Activated naive CD4-positive, alpha-beta T cell treated with anti-CD3 and anti-CD28 coated beads, Interleukin-2, amount 50 U/mL, for 72 hours (primary cell): ENCODE results near the gene WDR89. TPM values are rescaled to one million over a fixed set of nuclear protein-coding genes. Genes with fewer than 3 reads are reported as not detected.

Source experiments
- ATAC-seq, 2 donors: fragments of 150-1000 bp; cut with Tn5 transposase; 2 replicates each; pipeline ENCODE4 v1.10.0; 2021; ENCODE audit warnings: mild to moderate bottlenecking in 2 of 2, moderate library complexity in 2 of 2
- DNase-seq, 2 donors: peaks; one replicate each; pipeline ENCODE4 v3.0.0; 2021 to 2022; ENCODE audit warnings: low spot score in 2 of 2
- H3K27ac Mint-ChIP-seq, 2 donors: one replicate each; pipeline ENCODE4 v1.8.0; 2022; ENCODE audit warnings: mild to moderate bottlenecking in 2 of 2, mixed read lengths in 2 of 2
- H3K36me3 Mint-ChIP-seq, 2 donors: one replicate each; pipeline ENCODE4 v1.8.0; 2022; ENCODE audit warnings: mixed read lengths in 2 of 2
- H3K9me3 Mint-ChIP-seq, 2 donors: one replicate each; pipeline ENCODE4 v1.8.0; 2022; ENCODE audit warnings: mixed read lengths in 2 of 2
- total RNA-seq, 2 donors: library from RNA; stranded (reverse); gene quantifications; one replicate each; pipeline ENCODE4 v1.2.3, GENCODE V29; 2022

Gene WDR89
- total RNA-seq, 2 donors from 2014 or later: 23.1 to 26.4 TPM

- Mint-ChIP-seq H3K27ac (no peak overlapping the region), H3K36me3 (no peaks in the 10 kb centered on the region), H3K9me3 (no peaks in the 10 kb centered on the region)
- no peak for DNase-seq
- ATAC-seq: no peak
Observed at GRCh38 chr14:63565448-63565847, 76.2 kb downstream of the WDR89 start.

GRCh38 chr14:63564318-63564717 is 77.4 kb downstream of the WDR89 start:
- H3K9me3 Mint-ChIP-seq: no peaks in the 10 kb centered on the region
- no peak overlapping the region for H3K27ac Mint-ChIP-seq
- H3K36me3 Mint-ChIP-seq: no peaks in the 10 kb centered on the region
- DNase-seq: no peak
- ATAC-seq: no peak

DNA sequence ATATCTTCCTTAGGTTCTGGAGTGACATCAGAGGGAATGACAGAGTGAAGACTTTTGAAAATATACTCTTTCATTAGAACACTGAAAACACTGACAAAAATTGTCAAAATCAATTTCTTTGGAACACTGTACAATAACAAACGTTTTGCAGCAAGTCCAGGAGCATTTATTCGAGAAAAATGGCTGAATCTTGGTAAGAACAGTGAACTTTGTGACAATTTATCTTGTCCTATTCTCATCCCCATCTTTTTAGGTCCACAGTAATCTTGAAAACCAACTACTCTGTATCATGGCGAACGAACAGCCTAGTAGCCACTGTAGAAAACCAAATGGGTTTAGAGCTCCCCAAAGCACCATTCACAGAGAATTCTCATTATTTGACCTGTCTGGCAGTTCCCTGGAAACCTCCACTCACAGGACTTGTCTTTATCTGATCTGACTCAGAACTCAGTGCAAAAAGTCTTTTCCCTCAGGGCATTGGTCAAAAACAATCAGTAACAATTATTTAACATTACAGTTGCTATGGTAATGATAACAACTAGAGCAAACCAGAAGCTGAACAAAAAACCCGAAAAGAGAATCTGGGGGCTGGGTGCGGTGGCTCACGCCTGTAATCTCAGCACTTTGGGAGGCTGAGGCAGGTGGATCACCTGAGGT is 78.2 kb downstream of the WDR89 start:
- no peaks in the 10 kb centered on the region for H3K9me3 Mint-ChIP-seq
- ATAC-seq (no peak), DNase-seq (no peak)
- no peaks in the 10 kb centered on the region for H3K36me3 Mint-ChIP-seq
- no peak overlapping the region for H3K27ac Mint-ChIP-seq

- Mint-ChIP-seq H3K9me3 (no peaks in the 10 kb centered on the region), H3K36me3 (no peaks in the 10 kb centered on the region), H3K27ac (no peak overlapping the region)
- DNase-seq: no peak
- ATAC-seq: no peak
Observed at GRCh38 chr14:63562405-63562804, 79.3 kb downstream of the WDR89 start.

GRCh38 chr14:63555572-63555971 is 86.1 kb downstream of the WDR89 start:
- Mint-ChIP-seq H3K27ac (no peak overlapping the region), H3K36me3 (no peaks in the 10 kb centered on the region), H3K9me3 (no peaks in the 10 kb centered on the region)
- ATAC-seq (peak; percentile 59 to 63), DNase-seq (no peak)

DNA sequence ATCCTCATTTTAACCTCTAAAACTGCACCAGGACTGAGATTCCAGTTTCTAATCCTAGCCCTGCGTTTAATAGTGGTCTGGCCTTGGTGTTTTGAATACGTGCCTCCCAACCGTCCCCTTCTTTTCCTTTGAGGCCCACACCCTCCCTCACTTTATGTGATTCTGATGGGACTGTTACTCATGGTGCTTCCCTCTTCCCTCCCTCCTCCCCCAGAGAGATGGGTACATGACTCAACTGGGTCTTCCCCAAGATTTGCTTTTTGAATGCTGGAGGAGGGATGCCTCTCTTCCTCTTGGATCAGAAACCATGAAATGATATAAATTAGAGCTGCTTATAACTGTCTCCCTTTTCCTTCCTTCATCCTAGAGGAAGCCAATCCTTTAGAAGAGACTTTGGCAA is 90.3 kb downstream of the WDR89 start:
- Mint-ChIP-seq H3K36me3 (no peaks in the 10 kb centered on the region), H3K9me3 (no peaks in the 10 kb centered on the region), H3K27ac (no peak overlapping the region)
- ATAC-seq: peak in 1 of 2 donors; percentile 89
- no peak for DNase-seq

- H3K36me3 Mint-ChIP-seq: peaks cover 0 to 13% of the 10 kb centered on the region in 2 donors
- peak overlapping the region in 1 of 2 donors; percentile 40 for H3K27ac Mint-ChIP-seq
- ATAC-seq (no peak), DNase-seq (no peak)
- H3K9me3 Mint-ChIP-seq: no peaks in the 10 kb centered on the region
Observed at GRCh38 chr14:63547798-63548335, 93.8 kb downstream of the WDR89 start.

Other genes with a start within 250 kb of the WDR89 start
- 10 to 100 TPM; 31.2 to 40.3 TPM for gene PPP2R5E, start 98.5 kb downstream of the WDR89 start, total RNA-seq
- gene SGPP1, start 86.2 kb upstream of the WDR89 start, total RNA-seq: 10 to 100 TPM in 1 of 2 donors, 1 to 10 TPM in 1; 8.9 to 11.4 TPM
- 10 to 100 TPM; 39.4 to 41.0 TPM for gene SYNE2, start 211.1 kb upstream of the WDR89 start, total RNA-seq